Measurements from ENCODE around the gene NLRC5. TPM values are rescaled to one million over a fixed set of nuclear protein-coding genes. Genes with fewer than 3 reads are reported as not detected.

The NLRC5 gene
- total RNA-seq, 2 donors from 2014 or later: 0.64 to 0.97 TPM

DNA sequence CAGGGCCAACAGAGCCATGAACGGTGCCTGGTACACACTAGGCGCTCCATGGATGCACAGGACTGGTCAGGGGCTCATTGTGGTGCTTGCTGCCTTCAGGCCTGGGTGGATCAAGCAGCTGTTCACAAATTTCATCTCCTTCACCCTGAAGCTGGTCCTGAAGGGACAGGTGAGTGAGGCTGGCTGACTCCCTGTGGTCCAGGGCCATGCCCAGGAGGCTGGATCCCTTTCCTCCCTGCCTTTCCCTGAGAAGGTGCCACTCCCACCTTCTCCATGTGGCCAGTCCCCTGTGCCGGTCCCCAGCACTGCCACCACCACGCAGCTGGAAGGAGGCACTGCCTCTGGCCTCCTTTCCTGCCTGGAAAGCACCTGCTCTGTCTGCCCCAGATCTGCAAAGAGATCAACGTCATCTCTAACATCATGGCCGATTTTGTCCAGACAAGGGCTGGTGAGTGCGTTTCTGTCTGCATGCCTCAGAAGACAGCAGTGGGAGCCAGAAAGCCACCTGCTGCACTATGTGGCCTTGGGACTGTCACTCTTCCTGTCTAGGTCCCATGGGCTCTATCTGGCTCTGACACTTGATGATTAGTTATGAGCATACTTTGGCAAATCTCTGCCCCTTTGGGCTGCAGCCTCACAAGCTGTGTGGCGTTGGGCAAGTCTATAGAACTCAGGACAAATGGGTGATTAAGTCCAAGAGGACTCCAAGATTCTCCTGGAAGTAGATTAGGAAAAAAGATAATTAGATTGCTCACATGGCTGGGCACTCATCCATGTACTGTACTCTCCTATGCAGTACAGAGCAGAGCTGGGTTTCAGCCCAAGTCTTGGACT is 18.2 kb upstream of the NLRC5 start:
- no peak for DNase-seq
- Mint-ChIP-seq H3K27ac (no peak overlapping the region), H3K27me3 (ENCODE audit: insufficient read depth) (peaks cover 17% of the 10 kb centered on the region), H3K4me1 (no peaks in the 10 kb centered on the region), H3K9me3 (peaks cover 7% of the 10 kb centered on the region), H3K4me3 (no peak overlapping the region), H3K36me3 (ENCODE audit: low read depth) (no peaks in the 10 kb centered on the region)
- H3K36me3 ChIP-seq (ENCODE audit: control insufficient read depth, insufficient read depth, low read length): no peaks in the 10 kb centered on the region
- H3K9me3 ChIP-seq (ENCODE audit: control insufficient read depth, low read length): no peaks in the 10 kb centered on the region
- WGBS, 2 experiments (ENCODE audit: insufficient coverage in 1 of 2, insufficient read length in 1 of 2): 74 to 76% methylated on average over 8 of the region's 8 CpGs
- H3K27ac ChIP-seq (ENCODE audit: low read depth, low read length): no peak overlapping the region
- no peak for TF ChIP-seq CTCF (conservative IDR thresholded peaks at IDR 0.05)
- no peaks in the 10 kb centered on the region for H3K27me3 ChIP-seq (ENCODE audit: control insufficient read depth, insufficient read depth, low read length, poor library complexity, severe bottlenecking)
- no peaks in the 10 kb centered on the region for H3K4me1 ChIP-seq (ENCODE audit: control insufficient read depth, insufficient read depth, low read length)
- no peak overlapping the region for H3K9ac ChIP-seq (ENCODE audit: extremely low read depth, low read length, poor library complexity, severe bottlenecking)
- H3K4me3 ChIP-seq (ENCODE audit: low read length): no peak overlapping the region

- TF ChIP-seq CTCF (conservative IDR thresholded peaks at IDR 0.05): no peak
- 80 to 90% methylated on average over 2 of the region's 3 CpGs for WGBS, 2 experiments (ENCODE audit: insufficient coverage in 1 of 2, insufficient read length in 1 of 2)
- H3K4me1 Mint-ChIP-seq: no peaks in the 10 kb centered on the region
- no peak for DNase-seq
- H3K9ac ChIP-seq (ENCODE audit: extremely low read depth, low read length, poor library complexity, severe bottlenecking): no peak overlapping the region
- no peak overlapping the region for H3K27ac ChIP-seq (ENCODE audit: low read depth, low read length)
- H3K9me3 Mint-ChIP-seq: peaks cover 7% of the 10 kb centered on the region
- no peaks in the 10 kb centered on the region for H3K4me1 ChIP-seq (ENCODE audit: control insufficient read depth, insufficient read depth, low read length)
- H3K27me3 ChIP-seq (ENCODE audit: control insufficient read depth, insufficient read depth, low read length, poor library complexity, severe bottlenecking): no peaks in the 10 kb centered on the region
- no peaks in the 10 kb centered on the region for H3K36me3 Mint-ChIP-seq (ENCODE audit: low read depth)
- H3K4me3 Mint-ChIP-seq: no peak overlapping the region
- H3K27me3 Mint-ChIP-seq (ENCODE audit: insufficient read depth): peaks cover 17% of the 10 kb centered on the region
- H3K4me3 ChIP-seq (ENCODE audit: low read length): no peak overlapping the region
- H3K27ac Mint-ChIP-seq: no peak overlapping the region
- no peaks in the 10 kb centered on the region for H3K9me3 ChIP-seq (ENCODE audit: control insufficient read depth, low read length)
- H3K36me3 ChIP-seq (ENCODE audit: control insufficient read depth, insufficient read depth, low read length): no peaks in the 10 kb centered on the region
Observed at GRCh38 chr16:56971768-56972043, 17.7 kb upstream of the NLRC5 start.

DNA sequence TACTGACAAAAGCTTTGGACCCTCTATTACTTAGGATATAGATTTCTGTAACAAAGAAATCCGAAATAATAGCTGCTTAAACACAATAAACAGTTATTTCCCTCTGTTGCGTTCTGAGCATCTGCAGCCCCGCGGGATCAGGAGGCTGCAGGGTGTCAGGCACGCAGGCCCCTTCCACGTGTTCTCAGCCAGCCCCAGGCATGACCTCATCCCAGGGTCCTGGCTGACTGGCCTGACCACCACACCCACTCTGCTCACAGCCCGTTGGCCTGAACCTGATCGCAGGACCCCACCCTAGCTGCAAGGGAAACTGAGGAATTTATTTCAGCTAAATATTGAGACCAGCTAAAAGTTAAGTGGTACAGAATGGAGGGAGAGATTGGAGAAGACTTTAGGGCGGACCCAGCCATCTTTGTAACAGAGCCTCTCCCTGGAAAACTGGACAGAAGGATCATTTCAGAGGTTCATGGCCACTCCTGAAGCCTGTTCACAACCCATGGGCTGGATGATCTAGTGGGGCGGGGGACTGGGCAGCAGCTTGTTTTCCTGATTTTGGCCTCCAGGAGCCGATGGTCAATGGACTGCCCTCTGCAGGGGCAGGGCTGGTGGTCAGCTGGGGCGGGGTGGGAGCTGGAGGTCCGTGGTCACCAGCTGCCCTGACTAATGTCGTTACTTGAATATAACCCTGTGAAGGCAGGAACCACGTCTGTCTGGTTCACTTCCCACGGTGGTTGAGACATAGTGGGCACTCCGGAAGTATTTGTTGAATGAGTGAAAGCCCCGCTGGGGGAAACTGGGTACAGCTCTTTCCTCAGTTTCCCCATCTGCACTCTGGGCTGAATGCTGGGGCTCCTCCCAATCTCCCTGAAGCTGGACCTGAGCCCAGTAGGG is 16.7 kb upstream of the NLRC5 start:
- H3K4me1 Mint-ChIP-seq: no peaks in the 10 kb centered on the region
- no peak overlapping the region for H3K9ac ChIP-seq (ENCODE audit: extremely low read depth, low read length, poor library complexity, severe bottlenecking)
- H3K36me3 Mint-ChIP-seq (ENCODE audit: low read depth): no peaks in the 10 kb centered on the region
- no peak overlapping the region for H3K27ac Mint-ChIP-seq
- no peak for DNase-seq
- 88 to 89% methylated on average over 15 to 18 of the region's 18 CpGs for whole genome bisulfite sequencing, 2 experiments (ENCODE audit: insufficient coverage in 1 of 2, insufficient read length in 1 of 2)
- no peak overlapping the region for H3K4me3 Mint-ChIP-seq
- H3K27me3 ChIP-seq (ENCODE audit: control insufficient read depth, insufficient read depth, low read length, poor library complexity, severe bottlenecking): no peaks in the 10 kb centered on the region
- H3K9me3 Mint-ChIP-seq: peaks cover 7% of the 10 kb centered on the region
- no peak overlapping the region for H3K4me3 ChIP-seq (ENCODE audit: low read length)
- no peaks in the 10 kb centered on the region for H3K36me3 ChIP-seq (ENCODE audit: control insufficient read depth, insufficient read depth, low read length)
- TF ChIP-seq CTCF (conservative IDR thresholded peaks at IDR 0.05): no peak
- no peaks in the 10 kb centered on the region for H3K4me1 ChIP-seq (ENCODE audit: control insufficient read depth, insufficient read depth, low read length)
- peaks cover 17% of the 10 kb centered on the region for H3K27me3 Mint-ChIP-seq (ENCODE audit: insufficient read depth)
- H3K27ac ChIP-seq (ENCODE audit: low read depth, low read length): no peak overlapping the region
- no peaks in the 10 kb centered on the region for H3K9me3 ChIP-seq (ENCODE audit: control insufficient read depth, low read length)

Data from endodermal cell (in vitro differentiated cells).